ENCODE measurements around the gene EPYC.

EPYC gene

DNA sequence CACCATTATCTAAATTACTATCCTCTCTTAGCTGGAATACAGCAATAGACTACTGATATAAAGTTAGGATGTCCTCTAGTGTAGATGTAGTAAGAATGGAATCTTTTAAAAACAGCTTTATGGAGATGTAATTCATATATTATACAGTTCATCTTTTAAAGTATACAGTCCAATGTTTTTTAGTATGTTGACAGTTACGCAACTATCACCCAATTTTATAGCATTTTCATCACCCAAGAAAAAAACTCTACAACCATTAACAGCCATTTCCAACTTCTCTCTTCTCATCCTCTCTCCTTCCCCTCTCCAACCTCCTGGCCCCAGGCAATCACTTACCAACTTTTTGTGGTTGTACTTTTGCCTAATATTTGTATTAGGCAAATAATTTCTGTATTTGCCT lies 22.6 kb downstream of the EPYC start:
- no peak overlapping the region for H3K4me3 ChIP-seq (ENCODE audit: low read depth, low read length)
- in situ Hi-C loops (cut with HindIII; ENCODE audit: low pct_ligation_motif_present, low sequenced_read_pairs): loop anchor here (25.0 kb wide), 1 partner anchor 355 kb away; no protein-coding TSS in a partner anchor
- H3K27me3 ChIP-seq (replicated peaks): no peaks in the 10 kb centered on the region
- TF ChIP-seq, protein P1, sequence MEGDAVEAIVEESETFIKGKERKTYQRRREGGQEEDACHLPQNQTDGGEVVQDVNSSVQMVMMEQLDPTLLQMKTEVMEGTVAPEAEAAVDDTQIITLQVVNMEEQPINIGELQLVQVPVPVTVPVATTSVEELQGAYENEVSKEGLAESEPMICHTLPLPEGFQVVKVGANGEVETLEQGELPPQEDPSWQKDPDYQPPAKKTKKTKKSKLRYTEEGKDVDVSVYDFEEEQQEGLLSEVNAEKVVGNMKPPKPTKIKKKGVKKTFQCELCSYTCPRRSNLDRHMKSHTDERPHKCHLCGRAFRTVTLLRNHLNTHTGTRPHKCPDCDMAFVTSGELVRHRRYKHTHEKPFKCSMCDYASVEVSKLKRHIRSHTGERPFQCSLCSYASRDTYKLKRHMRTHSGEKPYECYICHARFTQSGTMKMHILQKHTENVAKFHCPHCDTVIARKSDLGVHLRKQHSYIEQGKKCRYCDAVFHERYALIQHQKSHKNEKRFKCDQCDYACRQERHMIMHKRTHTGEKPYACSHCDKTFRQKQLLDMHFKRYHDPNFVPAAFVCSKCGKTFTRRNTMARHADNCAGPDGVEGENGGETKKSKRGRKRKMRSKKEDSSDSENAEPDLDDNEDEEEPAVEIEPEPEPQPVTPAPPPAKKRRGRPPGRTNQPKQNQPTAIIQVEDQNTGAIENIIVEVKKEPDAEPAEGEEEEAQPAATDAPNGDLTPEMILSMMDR (IDR thresholded peaks at IDR 0.05; ENCODE audit: low read depth, low read length, missing control alignments): no peak
- H3K36me3 ChIP-seq (replicated peaks): no peaks in the 10 kb centered on the region
- no peak for DNase-seq
- no peak overlapping the region for H3K27ac ChIP-seq

DNA sequence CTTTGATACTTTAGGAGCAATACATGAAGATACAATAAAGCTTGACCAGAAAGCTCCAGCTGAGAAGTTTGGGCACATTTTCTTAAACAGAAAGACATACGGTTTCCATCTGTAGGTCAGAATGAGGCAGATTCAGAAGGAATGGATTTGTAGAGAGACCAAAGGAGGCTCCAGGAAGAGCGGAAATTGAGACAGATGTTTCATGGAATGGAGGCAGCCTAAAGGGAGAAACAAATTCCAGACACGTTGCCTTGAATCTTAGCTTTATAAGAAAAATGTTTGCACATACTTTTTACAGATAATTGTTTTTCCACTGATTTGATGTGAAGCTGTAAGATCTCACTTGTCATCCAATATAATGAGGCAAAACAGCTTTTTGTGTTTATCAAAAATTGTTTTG lies 24.8 kb downstream of the EPYC start:
- Histone ChIP-seq H3K4me3 (ENCODE audit: low read depth, low read length) (no peak overlapping the region), H3K36me3 (replicated peaks) (no peaks in the 10 kb centered on the region), H3K27ac (no peak overlapping the region), H3K27me3 (replicated peaks) (no peaks in the 10 kb centered on the region)
- no peak for DNase-seq
- TF ChIP-seq, protein P1 (IDR thresholded peaks at IDR 0.05; ENCODE audit: low read depth, low read length, missing control alignments): no peak
- in situ Hi-C loops (cut with HindIII; ENCODE audit: low pct_ligation_motif_present, low sequenced_read_pairs): loop anchor here (25.0 kb wide), 1 partner anchor 357 kb away; no protein-coding TSS in a partner anchor

DNA sequence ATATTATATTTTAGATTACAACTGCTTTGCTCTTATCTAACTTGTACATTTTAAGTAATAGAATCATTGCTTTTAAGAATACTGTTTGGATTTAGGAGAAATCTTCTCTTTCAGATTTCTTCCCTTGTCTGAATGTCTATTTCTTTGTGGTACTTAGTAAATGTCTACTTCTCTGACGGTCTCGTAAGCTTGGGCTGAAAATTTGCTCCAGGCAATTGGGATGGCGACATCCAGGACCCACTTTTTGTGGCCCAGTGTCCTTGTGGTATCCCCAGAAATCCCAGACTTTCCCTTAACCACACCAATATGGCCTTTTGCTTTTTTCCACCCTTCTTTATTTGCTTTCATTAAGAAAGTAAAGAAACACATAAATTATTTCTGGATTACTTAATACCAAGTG lies 25.8 kb downstream of the EPYC start:
- no peaks in the 10 kb centered on the region for H3K27me3 ChIP-seq (replicated peaks)
- in situ Hi-C loops (cut with HindIII; ENCODE audit: low pct_ligation_motif_present, low sequenced_read_pairs): loop anchor here (25.0 kb wide), 1 partner anchor 358 kb away; no protein-coding TSS in a partner anchor
- TF ChIP-seq, protein P1 (IDR thresholded peaks at IDR 0.05; ENCODE audit: low read depth, low read length, missing control alignments): no peak
- no peak overlapping the region for H3K4me3 ChIP-seq (ENCODE audit: low read depth, low read length)
- no peaks in the 10 kb centered on the region for H3K36me3 ChIP-seq (replicated peaks)
- no peak overlapping the region for H3K27ac ChIP-seq
- no peak for DNase-seq

DNA sequence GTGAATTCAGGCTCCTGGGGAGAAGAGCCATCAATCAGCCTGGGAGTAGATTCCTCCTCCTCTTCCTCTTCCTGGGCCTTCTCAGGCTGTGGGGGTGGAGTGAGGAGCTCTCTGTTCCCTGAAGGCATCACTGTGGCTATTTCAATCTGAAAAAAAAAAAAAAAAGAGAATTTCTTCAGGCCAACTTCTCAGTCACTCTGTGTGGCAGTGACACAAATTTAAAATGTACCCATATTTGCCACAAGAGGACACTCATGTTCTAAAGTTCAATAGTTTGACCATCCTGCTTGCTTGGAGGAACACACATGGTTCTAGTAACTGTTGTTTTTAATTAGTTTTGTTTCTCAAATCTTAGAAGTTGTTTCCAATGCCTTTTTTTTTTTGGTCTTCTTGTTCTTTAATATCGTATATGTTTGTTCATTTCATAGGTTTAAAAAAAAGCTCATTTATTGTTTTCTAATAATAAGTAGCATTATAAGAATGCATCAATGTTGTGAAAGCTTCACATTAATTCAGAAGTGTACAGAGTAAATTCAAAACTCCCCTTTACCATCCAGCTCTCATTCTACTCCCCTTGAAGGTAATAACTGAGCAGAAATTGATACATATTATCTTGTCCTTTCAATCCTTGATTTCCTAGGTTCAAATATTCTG lies 26.5 kb downstream of the EPYC start:
- DNase-seq: peak; percentile 28
- H3K27ac ChIP-seq: no peak overlapping the region
- in situ Hi-C loops (cut with HindIII; ENCODE audit: low pct_ligation_motif_present, low sequenced_read_pairs): loop anchor here (25.0 kb wide), 1 partner anchor 359 kb away; no protein-coding TSS in a partner anchor
- H3K27me3 ChIP-seq (replicated peaks): no peaks in the 10 kb centered on the region
- TF ChIP-seq, protein P1 (IDR thresholded peaks at IDR 0.05; ENCODE audit: low read depth, low read length, missing control alignments): peak; percentile 58
- H3K4me3 ChIP-seq (ENCODE audit: low read depth, low read length): no peak overlapping the region
- H3K36me3 ChIP-seq (replicated peaks): no peaks in the 10 kb centered on the region

DNA sequence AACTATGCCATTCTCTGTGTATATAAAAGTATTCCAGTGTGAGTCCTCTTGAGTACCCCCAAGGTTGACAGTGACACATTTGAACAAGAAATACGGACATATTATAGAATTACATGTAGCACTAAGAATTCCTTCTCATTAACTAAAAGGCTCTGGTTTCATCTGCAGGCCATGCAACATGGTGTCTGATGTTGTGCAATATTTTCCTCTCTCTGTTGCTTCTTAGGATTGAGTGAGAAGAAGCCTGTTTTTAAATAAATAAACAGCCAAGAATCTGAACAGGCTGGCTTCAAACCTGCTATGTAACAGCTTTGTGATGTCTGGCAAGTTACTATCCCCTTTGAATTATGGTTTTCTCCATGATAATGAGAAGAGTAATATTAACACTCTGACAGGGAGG lies 27.5 kb downstream of the EPYC start:
- Histone ChIP-seq H3K36me3 (replicated peaks) (no peaks in the 10 kb centered on the region), H3K27ac (no peak overlapping the region), H3K27me3 (replicated peaks) (no peaks in the 10 kb centered on the region), H3K4me3 (ENCODE audit: low read depth, low read length) (no peak overlapping the region)
- in situ Hi-C loops (cut with HindIII; ENCODE audit: low pct_ligation_motif_present, low sequenced_read_pairs): loop anchor here (25.0 kb wide), 1 partner anchor 360 kb away; no protein-coding TSS in a partner anchor
- DNase-seq: no peak
- TF ChIP-seq, protein P1 (IDR thresholded peaks at IDR 0.05; ENCODE audit: low read depth, low read length, missing control alignments): no peak

DNA sequence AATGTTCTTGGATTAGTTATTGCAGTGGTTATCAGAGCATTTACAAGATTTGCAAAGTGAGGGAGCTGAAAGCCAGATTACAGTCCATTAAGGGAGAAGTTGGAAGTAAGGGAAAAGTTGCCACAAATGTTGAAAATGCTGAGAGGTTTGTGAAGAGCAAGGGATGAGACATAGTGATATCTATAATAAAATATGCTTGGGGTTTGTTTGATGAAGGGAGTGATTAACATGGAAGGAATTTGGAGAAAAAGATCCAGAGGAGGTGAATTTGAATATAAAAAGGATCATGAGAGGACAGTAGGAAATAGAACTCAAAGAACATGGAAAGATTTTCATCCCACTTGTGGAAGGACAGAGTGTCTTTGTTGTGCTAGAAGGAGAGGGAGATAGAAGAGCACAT lies 30.5 kb downstream of the EPYC start:
- Histone ChIP-seq H3K4me3 (ENCODE audit: low read depth, low read length) (no peak overlapping the region), H3K27me3 (replicated peaks) (no peaks in the 10 kb centered on the region), H3K27ac (no peak overlapping the region), H3K36me3 (replicated peaks) (no peaks in the 10 kb centered on the region)
- in situ Hi-C loops (cut with HindIII; ENCODE audit: low pct_ligation_motif_present, low sequenced_read_pairs): no loop called here
- TF ChIP-seq, protein P1 (IDR thresholded peaks at IDR 0.05; ENCODE audit: low read depth, low read length, missing control alignments): no peak
- DNase-seq: peak; percentile 27
